GM18861 (cell line): ENCODE data around the gene STN1.
A peak's percentile ranks its signal among the peaks of the same experiment; 100 is the strongest.

Experiments used
- ATAC-seq: cut with Tn5 transposase; IDR thresholded peaks from one replicate; pipeline ENCODE4 v1.9.1; 2021; ENCODE audit not compliant: unreplicated experiment

The STN1 gene

GRCh38 chr10:103918053-103918846 is at the start of gene STN1:
STN1 (minus strand) TSS chr10:103918184; CDS start chr10:103917594, 590 bp downstream.
- peak; percentile 80 for ATAC-seq

DNA sequence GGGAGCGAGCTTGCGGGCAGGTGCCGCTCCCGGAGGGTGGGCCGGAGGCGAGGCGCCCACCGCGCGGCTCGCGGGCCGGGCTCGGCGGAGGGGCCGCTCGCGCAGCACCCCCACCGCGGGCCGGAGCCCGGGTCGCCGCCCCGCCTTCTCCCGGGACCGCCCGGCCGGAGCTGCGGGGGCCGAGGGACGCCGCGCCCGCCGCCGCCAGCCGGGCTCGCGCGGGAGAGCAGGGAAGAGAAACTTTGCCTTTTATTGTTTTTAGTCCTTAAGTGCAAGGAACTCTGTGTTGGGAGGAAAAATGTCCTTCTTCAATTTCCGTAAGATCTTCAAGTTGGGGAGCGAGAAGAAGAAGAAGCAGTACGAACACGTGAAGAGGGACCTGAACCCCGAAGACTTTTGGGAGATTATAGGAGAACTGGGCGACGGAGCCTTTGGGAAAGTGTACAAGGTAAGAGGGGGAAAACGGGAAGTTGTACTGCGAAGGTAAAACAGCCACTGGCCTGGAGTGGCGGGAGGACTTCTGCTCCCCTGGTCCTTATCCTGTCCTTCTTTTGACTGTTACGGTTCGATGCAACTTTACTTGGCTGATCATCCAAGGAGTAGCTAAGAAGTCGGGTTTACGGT is 49.6 kb upstream of the STN1 start:
- ATAC-seq: peak; percentile 25

- ATAC-seq: peak; percentile 80
Observed at GRCh38 chr10:103966671-103967447, 48.9 kb upstream of the STN1 start, which contains the start of gene SLK. SLK (plus strand) TSS chr10:103967140; CDS start chr10:103967746, 606 bp downstream.

- ATAC-seq: no peak
Observed at GRCh38 chr10:103960103-103960502, 42.1 kb upstream of the STN1 start.

- ATAC-seq: no peak
Observed at GRCh38 chr10:103958996-103959395, 41.0 kb upstream of the STN1 start.

- ATAC-seq: no peak
Observed at GRCh38 chr10:103954543-103954942, 36.6 kb upstream of the STN1 start.

DNA sequence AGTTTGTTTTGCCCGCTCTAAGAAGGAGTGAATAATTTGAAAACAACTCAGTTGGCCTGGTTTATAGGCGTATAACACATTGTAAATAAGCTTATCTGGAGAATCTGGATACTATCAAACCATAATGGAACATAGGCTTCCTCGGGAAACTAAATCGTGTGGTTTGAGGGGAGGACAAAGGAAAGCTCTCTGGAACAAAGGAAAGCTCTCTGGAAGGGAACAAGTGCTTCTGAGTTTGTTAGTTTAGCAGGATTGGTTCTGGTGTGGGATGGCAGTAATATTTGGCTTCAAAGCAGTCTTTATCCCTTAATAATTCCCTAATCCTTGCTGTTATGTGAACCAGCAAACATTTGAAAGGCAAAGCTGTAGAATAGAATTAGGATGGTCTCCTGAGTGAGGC is 34.0 kb upstream of the STN1 start:
- no peak for ATAC-seq

DNA sequence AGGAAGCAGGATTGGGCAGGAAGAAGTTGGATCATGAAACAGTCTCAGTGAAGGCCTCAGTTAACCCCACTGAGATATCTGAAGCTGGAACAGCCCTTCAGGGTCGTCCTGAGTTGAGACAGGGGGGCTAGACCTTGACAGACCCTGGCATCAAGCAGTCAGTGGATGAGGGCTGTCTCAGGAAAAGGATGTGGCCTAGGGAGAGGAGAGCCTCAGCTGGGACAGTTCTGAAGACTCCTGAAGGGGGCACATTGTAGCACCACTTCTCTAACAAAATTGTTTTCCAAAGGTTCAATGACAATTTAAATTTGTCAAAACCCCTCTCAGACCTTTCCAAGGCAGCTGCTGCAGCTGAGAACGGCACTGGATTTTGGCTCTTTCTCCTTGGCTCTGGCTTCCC is 33.2 kb upstream of the STN1 start:
- ATAC-seq: no peak

DNA sequence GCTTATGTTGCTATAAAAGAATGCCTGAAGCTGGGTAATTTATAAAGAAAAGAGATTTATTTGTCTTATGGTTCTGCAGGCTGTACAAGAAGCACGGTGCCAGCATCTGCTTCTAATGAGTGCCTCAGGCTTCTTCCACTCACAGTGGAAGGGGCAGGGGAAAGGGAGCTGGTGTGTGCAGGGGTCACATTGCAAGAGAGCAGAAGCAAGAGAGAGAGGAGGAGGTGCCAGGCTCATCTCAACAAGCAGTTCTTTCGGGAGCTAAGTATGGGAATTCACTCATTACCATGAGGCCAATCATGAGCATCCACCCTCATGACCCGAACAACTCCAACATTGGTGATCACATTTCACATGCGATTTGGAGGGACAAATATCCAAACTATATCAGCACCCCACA is 31.7 kb upstream of the STN1 start:
- ATAC-seq: no peak

- no peak for ATAC-seq
Observed at GRCh38 chr10:103947799-103948516, 30.0 kb upstream of the STN1 start.

DNA sequence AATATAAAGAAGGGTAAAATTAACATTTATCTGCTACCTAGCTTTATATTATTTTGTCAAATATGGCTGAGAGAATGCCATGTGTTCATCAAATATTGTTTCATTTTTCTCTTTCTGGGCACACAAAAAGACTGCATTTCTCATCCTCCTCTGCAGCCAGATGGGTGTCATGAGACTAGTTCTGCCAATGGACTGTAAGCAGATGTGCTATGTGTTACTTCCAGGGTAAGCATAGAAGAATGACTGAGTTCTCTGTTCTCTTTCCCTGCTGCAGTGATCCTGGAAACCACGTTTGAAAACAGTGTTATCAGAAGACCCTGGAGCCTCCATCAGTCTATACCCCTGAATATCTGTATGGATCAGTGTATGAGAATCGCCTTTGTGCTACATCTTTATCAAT is 24.9 kb upstream of the STN1 start:
- ATAC-seq: no peak

DNA sequence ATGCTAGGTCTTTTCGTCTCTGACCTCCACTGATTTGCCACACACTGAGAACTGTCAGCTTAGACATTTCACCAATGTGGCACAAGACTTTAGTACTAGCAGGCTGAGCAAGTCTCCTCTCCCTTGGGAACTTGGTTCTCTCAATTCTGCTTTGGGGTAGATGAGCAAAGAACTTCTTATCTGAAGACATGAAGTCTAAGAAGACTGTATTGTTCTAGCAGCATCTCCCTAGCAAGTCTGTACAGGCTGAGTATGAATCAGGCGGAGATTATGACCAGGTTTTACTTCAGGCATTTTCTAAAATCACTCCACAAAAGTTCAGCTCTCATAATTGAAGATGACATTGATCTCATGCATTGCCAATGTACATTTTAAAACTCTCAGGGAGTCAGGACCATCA is 23.8 kb upstream of the STN1 start:
- no peak for ATAC-seq

DNA sequence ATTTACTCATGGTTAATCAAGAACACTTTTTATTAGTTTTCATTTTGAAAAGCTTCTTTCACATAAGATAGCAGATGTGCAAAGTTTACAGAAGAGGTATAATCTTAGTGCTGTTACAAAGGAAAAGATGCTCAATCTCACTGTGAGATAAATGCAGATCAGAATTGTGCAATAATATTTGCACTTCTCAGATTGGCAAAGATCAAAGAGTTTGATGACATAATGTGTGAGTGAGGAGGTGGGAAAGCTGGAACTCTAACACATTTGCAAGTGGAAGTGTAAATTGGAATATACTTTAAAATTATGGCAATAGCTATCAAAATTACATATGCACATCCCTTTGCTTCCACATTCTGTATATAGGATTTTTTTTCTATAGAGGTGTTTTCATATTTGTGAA is 21.5 kb upstream of the STN1 start:
- ATAC-seq: no peak

DNA sequence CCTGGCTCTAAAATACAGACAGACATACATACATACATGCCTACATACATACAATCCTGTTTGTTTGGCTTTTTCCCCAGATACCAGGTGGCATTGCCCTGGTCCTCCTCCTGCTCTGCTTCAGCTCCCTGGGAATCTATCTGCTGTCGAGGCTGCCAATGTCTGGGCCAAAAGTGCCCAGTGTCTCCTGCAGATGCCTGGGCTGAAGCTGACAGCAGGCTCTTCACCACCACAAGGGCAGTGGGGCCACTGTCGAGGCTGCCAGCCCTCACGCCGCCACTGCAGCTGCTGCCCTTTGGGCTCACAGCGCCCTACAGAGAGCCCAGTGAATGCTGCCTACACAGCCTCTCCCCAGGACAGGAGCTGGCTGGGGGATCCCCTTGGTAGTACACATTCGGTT is 18.0 kb upstream of the STN1 start:
- no peak for ATAC-seq

- ATAC-seq: no peak
Observed at GRCh38 chr10:103934308-103934707, 16.3 kb upstream of the STN1 start.

GRCh38 chr10:103933557-103934121 is 15.7 kb upstream of the STN1 start:
- no peak for ATAC-seq

DNA sequence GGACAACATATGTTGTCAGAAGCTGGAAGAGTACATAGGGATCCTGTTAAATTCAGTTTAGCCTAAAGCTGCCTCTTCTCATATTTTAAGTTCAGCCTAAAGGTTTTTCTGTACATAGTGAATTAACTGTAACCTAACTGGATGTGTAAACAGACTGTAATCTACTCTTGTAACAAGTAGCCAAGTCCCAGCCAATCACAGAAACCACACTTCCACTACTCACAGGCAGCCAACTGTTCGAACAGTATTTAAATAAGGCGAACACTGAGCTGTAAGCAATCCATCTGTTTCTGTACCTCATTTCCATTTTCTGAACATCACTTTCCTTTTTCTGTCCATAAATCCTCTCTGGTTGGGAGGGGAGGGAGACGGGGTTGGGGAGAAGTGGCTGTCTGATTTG is 15.0 kb upstream of the STN1 start:
- ATAC-seq: no peak

DNA sequence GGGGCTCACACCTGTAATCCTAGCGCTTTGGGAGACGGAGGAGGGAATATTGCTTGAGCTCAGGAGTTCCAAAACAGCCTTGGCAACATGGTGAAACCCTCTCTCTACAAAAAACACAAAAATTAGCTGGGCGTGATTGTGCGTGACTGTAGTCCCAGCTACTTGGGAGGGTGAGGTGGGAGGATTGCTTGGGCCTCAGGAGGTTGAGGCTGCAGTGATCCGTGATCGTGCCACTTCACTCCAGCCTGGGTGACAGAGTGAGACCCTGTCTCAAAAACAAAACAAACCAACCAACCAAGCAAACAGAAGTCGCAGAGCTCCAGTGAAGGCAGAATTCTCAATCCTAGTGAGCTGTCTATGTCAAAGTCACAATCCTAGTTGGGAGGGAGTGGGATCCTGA is 14.3 kb upstream of the STN1 start:
- no peak for ATAC-seq

DNA sequence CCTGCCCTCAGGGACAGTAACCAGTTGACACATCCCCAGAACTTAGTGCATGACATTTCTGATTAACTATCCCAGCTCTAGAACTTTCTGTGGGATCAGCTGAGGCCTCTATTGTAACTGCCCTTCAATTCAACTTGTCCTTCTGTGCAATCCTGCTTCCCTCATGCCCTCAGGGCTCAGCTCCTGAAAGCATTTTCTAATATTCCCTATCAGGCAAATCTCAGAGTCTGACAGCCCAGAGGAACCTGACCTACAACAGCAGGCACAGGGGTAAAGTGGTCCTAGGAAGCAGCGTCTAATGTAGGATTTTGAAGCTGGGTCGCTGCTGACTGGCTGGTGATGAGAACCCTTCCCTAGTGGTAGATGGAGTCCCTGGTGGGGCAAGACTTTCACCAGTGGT is 13.6 kb upstream of the STN1 start:
- no peak for ATAC-seq

GRCh38 chr10:103930881-103931280 is 12.9 kb upstream of the STN1 start:
- no peak for ATAC-seq

DNA sequence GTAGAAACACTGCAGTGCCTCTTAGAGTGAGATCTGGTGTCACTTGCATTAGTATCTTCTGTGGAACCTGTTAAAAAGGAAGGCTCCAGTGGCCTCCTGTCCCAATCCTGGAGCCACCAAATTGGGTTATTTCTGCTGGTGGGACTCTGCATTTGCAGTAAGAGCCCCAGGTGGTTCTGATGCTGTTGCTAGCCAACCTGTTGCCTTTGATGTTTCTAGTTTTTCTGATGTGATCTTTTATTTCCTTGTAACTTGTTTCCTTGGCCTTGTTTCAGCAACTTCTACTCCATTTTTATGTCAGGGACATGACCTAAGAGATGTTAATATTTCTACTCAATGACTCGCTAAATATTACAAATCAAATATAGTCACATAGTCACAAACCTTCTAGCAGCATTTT is 12.5 kb upstream of the STN1 start:
- no peak for ATAC-seq
